ENCODE measurements around the gene CLIC1. TPM values are rescaled to one million over a fixed set of nuclear protein-coding genes. Genes with fewer than 3 reads are reported as not detected.
A peak's percentile ranks its signal among the peaks of the same experiment; 100 is the strongest.

Gene CLIC1
- total RNA-seq, 5 donors from 2014 or later (not counting 1 experiment from before 2014, with no cell fraction given): 89.5 to 146 (median 112) TPM

DNA sequence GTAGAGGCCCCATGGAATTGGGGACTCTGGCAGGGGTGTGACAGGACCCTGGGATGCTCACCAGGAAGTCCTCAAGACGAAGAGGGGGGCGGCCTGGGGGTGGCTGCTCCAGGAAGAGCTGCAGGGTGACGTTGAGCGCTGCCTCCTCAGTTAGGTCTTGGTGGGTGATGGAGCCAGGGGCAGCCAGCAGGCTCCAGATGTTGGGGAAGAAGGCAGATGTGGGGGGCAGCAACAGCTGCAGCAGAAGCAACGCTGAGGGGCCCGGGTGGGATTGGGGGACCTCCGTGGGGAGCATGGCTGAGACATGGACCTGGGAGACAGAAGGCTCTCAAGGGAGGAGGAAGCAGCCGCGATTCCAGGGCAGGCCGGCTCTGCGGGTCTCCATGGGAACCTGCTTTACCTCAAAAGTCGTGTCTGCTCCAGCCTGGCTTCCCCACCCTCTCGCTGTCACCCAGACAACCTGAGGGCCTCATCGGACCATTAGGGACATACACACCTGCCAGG is 40.2 kb upstream of the CLIC1 start:
- Mint-ChIP-seq H3K27ac (no peak overlapping the region), H3K9me3 (no peaks in the 10 kb centered on the region), H3K4me3 (peak overlapping the region in 1 of 3 donors; percentile 54), H3K36me3 (peaks cover 13% of the 10 kb centered on the region), H3K27me3 (no peaks in the 10 kb centered on the region), H3K4me1 (peaks cover 32 to 44% (median 35%) of the 10 kb centered on the region in 3 donors)
- 38% methylated on average over 14 of the region's 14 CpGs for WGBS (ENCODE audit: insufficient coverage)
- H3K4me3 ChIP-seq (ENCODE audit: control insufficient read depth in 1 of 2, extremely low read depth in 1 of 2, low read length in 1 of 2): no peak overlapping the region
- H3K9me3 ChIP-seq: no peaks in the 10 kb centered on the region
- H3K36me3 ChIP-seq (ENCODE audit: control insufficient read depth in 2 of 2, extremely low read depth in 1 of 2, insufficient read depth in 1 of 2, low read length in 1 of 2): peaks cover 20 to 28% of the 10 kb centered on the region in 2 donors
- no peak for DNase-seq
- ChIA-PET POLR2A (no interaction called here), CTCF (no interaction called here)
- H3K4me1 ChIP-seq (ENCODE audit: control insufficient read depth in 1 of 2, extremely low read depth in 1 of 2, insufficient read depth in 2 of 2, low read length in 2 of 2): peaks cover 10 to 60% of the 10 kb centered on the region in 2 experiments
- no peaks in the 10 kb centered on the region for H3K27me3 ChIP-seq (replicated peaks in 1 of 2; ENCODE audit: control insufficient read depth in 2 of 2, extremely low read depth in 1 of 2, insufficient read depth in 2 of 2, low read length in 1 of 2)
- ATAC-seq (replicated peaks in 1 of 4): peak in 1 of 4 experiments; percentile 15
- H3K27ac ChIP-seq (ENCODE audit: low read length): peak overlapping the region; percentile 54

DNA sequence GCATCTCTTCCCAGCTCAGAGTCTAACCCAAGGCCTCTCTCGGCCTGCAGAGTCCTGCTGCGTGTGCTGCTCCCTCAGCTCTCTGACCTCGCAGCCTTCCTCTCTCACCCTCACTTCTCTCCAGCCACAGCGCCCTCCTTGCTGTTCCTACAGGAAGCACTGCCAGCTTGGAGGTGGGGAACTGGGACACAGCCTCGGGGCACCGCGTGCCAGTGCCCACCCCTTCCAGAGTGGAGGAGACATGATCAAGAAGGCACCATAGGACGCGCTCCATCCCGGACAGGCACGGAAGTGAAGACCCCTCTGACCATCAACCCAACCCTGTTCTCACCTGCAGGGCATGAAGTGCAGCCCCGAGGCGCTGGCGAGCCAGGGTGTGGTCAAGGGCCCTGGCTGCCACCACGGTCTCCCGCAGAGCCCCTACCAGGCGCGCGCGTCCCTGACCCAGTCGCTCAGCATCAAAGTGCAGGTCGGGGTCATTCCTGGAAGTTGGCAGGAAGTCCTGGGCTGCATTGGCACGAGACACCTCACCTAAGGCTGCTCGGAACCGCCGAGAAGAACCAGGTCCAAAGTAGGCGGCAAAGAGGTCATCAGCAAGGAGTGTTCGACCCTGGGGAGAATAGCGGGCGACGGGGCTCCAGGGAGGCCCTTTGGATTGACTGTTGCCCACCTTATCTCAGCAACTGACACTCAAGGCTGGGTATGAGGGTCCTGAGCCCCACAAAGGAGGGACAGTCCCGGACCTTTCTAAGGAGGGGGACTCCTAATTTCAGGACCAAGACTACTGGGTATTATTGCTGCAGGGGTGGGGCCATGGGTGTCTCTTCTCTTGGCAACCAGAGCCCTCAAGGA is 39.5 kb upstream of the CLIC1 start:
- POLR2A ChIA-PET: no interaction called here
- no peaks in the 10 kb centered on the region for H3K27me3 Mint-ChIP-seq
- 94% methylated on average over 28 of the region's 32 CpGs for WGBS (ENCODE audit: insufficient coverage)

DNA sequence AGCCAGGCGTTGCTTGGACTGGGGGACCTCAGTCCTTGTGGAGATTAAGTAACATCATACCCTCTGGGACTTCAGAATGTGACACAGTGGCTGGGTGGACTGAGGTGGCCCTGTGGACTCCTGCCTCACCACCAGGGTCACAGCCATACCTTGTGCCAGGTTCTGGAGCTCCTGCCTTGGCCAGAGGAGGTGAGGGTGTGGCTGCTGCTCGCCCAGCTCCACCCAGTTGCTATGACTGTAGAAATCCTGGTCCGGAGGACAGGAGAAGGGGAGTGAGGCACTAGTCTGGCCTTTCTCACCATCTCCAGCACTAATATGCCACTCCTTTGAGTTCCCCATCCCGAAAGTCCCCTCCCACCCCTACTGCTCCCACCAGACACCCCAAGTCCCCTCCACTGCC is 38.9 kb upstream of the CLIC1 start:
- DNase-seq (no peak), ATAC-seq (replicated peaks in 1 of 4) (no peak)
- 100% methylated on average over 1 of the region's 4 CpGs for WGBS (ENCODE audit: insufficient coverage)
- Histone ChIP-seq H3K4me1 (ENCODE audit: control insufficient read depth in 1 of 2, extremely low read depth in 1 of 2, insufficient read depth in 2 of 2, low read length in 2 of 2) (peaks cover 10 to 72% of the 10 kb centered on the region in 2 experiments), H3K9me3 (no peaks in the 10 kb centered on the region), H3K4me3 (ENCODE audit: control insufficient read depth in 1 of 2, extremely low read depth in 1 of 2, low read length in 1 of 2) (no peak overlapping the region), H3K27me3 (replicated peaks in 1 of 2; ENCODE audit: control insufficient read depth in 2 of 2, extremely low read depth in 1 of 2, insufficient read depth in 2 of 2, low read length in 1 of 2) (no peaks in the 10 kb centered on the region), H3K27ac (ENCODE audit: low read length) (no peak overlapping the region), H3K36me3 (ENCODE audit: control insufficient read depth in 2 of 2, extremely low read depth in 1 of 2, insufficient read depth in 1 of 2, low read length in 1 of 2) (peaks cover 13 to 15% of the 10 kb centered on the region in 2 donors)
- Mint-ChIP-seq H3K36me3 (peaks cover 3% of the 10 kb centered on the region), H3K9me3 (no peaks in the 10 kb centered on the region), H3K27me3 (no peaks in the 10 kb centered on the region), H3K4me1 (peaks cover 42 to 50% (median 42%) of the 10 kb centered on the region in 3 donors), H3K27ac (no peak overlapping the region), H3K4me3 (peak overlapping the region in 1 of 3 donors; percentile 54)
- ChIA-PET CTCF (no interaction called here), POLR2A (interaction anchor here in 1 of 2 donors (0.6 kb wide), 1 partner anchor 63 kb away, joined by 3 read pairs; no protein-coding TSS in a partner anchor)

More for the DNA sequence above, 39.5 kb upstream of the CLIC1 start:
- peaks cover 17 to 21% of the 10 kb centered on the region in 2 donors for H3K36me3 ChIP-seq (ENCODE audit: control insufficient read depth in 2 of 2, extremely low read depth in 1 of 2, insufficient read depth in 1 of 2, low read length in 1 of 2)
- H3K9me3 ChIP-seq: no peaks in the 10 kb centered on the region
- DNase-seq (no peak), ATAC-seq (replicated peaks in 1 of 4) (no peak)
- peak overlapping the region in 1 of 3 donors; percentile 54 for H3K4me3 Mint-ChIP-seq
- H3K27ac Mint-ChIP-seq: no peak overlapping the region
- peaks cover 10 to 66% of the 10 kb centered on the region in 2 experiments for H3K4me1 ChIP-seq (ENCODE audit: control insufficient read depth in 1 of 2, extremely low read depth in 1 of 2, insufficient read depth in 2 of 2, low read length in 2 of 2)
- H3K9me3 Mint-ChIP-seq: no peaks in the 10 kb centered on the region
- H3K36me3 Mint-ChIP-seq: peaks cover 9% of the 10 kb centered on the region
- H3K4me1 Mint-ChIP-seq: peaks cover 39 to 50% (median 42%) of the 10 kb centered on the region in 3 donors
- H3K27ac ChIP-seq (ENCODE audit: low read length): no peak overlapping the region
- H3K4me3 ChIP-seq (ENCODE audit: control insufficient read depth in 1 of 2, extremely low read depth in 1 of 2, low read length in 1 of 2): no peak overlapping the region
- no peaks in the 10 kb centered on the region for H3K27me3 ChIP-seq (replicated peaks in 1 of 2; ENCODE audit: control insufficient read depth in 2 of 2, extremely low read depth in 1 of 2, insufficient read depth in 2 of 2, low read length in 1 of 2)
- CTCF ChIA-PET: no interaction called here

DNA sequence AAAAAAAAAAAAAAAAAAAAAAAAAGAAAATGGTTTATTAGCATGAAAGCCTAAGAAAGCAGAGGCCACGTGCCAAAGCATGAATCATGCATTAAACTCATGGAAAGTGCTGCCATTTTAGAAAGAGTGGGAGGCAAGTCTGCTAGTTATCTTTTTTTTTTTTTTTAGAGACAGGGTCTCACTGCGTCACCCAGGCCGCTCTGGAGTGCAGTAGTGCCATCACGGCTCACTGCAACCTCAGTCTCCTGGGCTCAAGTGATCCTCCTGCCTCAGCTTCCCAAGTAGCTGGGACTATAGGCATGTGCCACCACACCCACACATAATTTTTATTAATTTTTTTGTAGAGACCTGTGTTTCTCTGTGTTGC is 35.6 kb upstream of the CLIC1 start:
- CTCF ChIA-PET: interaction anchor here in 1 of 2 donors (0.7 to 1.0 kb wide), 3 partner anchors 42 to 224 kb away, joined by 3 to 5 read pairs (median 3); no protein-coding TSS in a partner anchor
- H3K27ac ChIP-seq (ENCODE audit: low read length): no peak overlapping the region
- Mint-ChIP-seq H3K36me3 (no peaks in the 10 kb centered on the region), H3K4me1 (peaks cover 38 to 47% (median 46%) of the 10 kb centered on the region in 3 donors), H3K4me3 (peak overlapping the region in 1 of 3 donors; percentile 63), H3K27ac (no peak overlapping the region), H3K9me3 (no peaks in the 10 kb centered on the region), H3K27me3 (no peaks in the 10 kb centered on the region)
- H3K9me3 ChIP-seq: no peaks in the 10 kb centered on the region
- DNase-seq: peak in 2 of 35 experiments; percentile 16 to 33
- WGBS (ENCODE audit: insufficient coverage): no CpG with 5 or more reads among the region's 4 CpGs
- no peaks in the 10 kb centered on the region for H3K36me3 ChIP-seq (ENCODE audit: control insufficient read depth in 2 of 2, extremely low read depth in 1 of 2, insufficient read depth in 1 of 2, low read length in 1 of 2)
- no peaks in the 10 kb centered on the region for H3K27me3 ChIP-seq (replicated peaks in 1 of 2; ENCODE audit: control insufficient read depth in 2 of 2, extremely low read depth in 1 of 2, insufficient read depth in 2 of 2, low read length in 1 of 2)
- H3K4me3 ChIP-seq (ENCODE audit: control insufficient read depth in 1 of 2, extremely low read depth in 1 of 2, low read length in 1 of 2): peak overlapping the region in 1 of 2 donors; percentile 20
- peaks cover 10 to 66% of the 10 kb centered on the region in 2 experiments for H3K4me1 ChIP-seq (ENCODE audit: control insufficient read depth in 1 of 2, extremely low read depth in 1 of 2, insufficient read depth in 2 of 2, low read length in 2 of 2)
- POLR2A ChIA-PET: interaction anchor here in 1 of 2 donors (0.6 kb wide), 1 partner anchor 594 kb away, joined by 9 read pairs; no protein-coding TSS in a partner anchor
- ATAC-seq (replicated peaks in 1 of 4): peak in 2 of 4 experiments; percentile 5 to 31

DNA sequence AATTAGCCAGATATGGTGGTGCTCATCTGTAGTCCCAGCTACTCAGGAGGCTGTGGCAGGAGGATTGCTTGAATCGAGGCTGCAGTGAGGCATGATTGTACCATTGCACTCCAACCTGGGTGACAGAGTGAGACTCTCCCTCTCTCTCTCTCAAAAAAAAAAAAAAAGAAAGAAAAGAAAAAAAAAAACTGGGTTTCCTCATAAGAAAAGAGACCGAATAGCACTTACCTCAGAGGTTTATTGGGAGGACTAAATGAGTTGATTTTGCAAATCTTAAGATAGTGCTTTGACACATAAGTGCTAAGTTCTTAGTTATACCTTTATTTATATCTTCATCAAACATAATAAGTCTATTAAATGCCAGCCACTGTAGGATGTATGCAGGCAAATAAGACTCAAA is 34.5 kb upstream of the CLIC1 start:
- Mint-ChIP-seq H3K36me3 (no peaks in the 10 kb centered on the region), H3K9me3 (no peaks in the 10 kb centered on the region), H3K4me3 (peak overlapping the region in 1 of 3 donors; percentile 63), H3K27me3 (no peaks in the 10 kb centered on the region), H3K4me1 (peaks cover 29 to 36% (median 36%) of the 10 kb centered on the region in 3 donors), H3K27ac (peak overlapping the region; percentile 45 to 66)
- peaks cover 10 to 54% of the 10 kb centered on the region in 2 experiments for H3K4me1 ChIP-seq (ENCODE audit: control insufficient read depth in 1 of 2, extremely low read depth in 1 of 2, insufficient read depth in 2 of 2, low read length in 2 of 2)
- no peaks in the 10 kb centered on the region for H3K27me3 ChIP-seq (replicated peaks in 1 of 2; ENCODE audit: control insufficient read depth in 2 of 2, extremely low read depth in 1 of 2, insufficient read depth in 2 of 2, low read length in 1 of 2)
- CTCF ChIA-PET: interaction anchor here (0.7 to 1.6 kb wide), 5 partner anchors 19 to 846 kb away, joined by 3 to 18 read pairs (median 4); partner anchors contain the start of genes DDAH2 (in 1 of the 2) and MSH5 (in 1 of the 2)
- DNase-seq: no peak
- no peaks in the 10 kb centered on the region for H3K9me3 ChIP-seq
- ATAC-seq (replicated peaks in 1 of 4): no peak
- H3K27ac ChIP-seq (ENCODE audit: low read length): no peak overlapping the region
- H3K36me3 ChIP-seq (ENCODE audit: control insufficient read depth in 2 of 2, extremely low read depth in 1 of 2, insufficient read depth in 1 of 2, low read length in 1 of 2): no peaks in the 10 kb centered on the region
- WGBS (ENCODE audit: insufficient coverage): no CpG with 5 or more reads among the region's 2 CpGs
- POLR2A ChIA-PET: no interaction called here
- no peak overlapping the region for H3K4me3 ChIP-seq (ENCODE audit: control insufficient read depth in 1 of 2, extremely low read depth in 1 of 2, low read length in 1 of 2)

DNA sequence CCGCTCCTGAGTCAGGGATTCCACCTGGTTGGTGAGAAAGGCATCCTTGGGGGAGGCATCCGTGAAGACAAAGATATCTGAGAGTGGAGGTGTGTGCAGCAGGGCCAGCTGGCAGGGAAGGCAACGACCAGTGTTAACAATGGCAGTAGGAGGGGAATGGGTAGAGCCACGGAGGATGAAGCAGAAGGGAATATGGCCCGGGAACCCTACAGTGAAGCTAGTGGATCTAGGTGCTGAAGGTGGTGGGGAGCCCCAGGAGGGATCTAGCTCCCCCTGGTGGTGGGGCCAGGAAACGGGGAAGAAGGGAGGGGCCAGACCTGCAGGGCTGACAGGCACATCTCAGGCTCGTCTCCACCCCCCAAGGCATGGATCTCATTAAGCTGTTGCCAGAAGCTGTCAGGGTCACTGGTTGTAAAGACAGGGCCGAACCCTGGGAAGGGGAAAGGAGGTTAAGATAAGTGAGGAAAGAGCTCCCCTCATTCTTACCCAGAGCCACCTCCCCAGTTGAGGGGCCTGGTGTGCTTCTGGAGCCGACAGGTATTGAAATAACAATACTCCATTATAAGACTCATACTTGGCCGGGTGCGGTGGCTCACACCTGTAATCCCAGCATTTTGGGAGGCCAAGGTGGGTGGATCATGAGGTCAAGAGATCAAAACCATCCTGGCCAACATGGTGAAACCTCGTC is 33.5 kb upstream of the CLIC1 start:
- no peaks in the 10 kb centered on the region for H3K27me3 ChIP-seq (replicated peaks in 1 of 2; ENCODE audit: control insufficient read depth in 2 of 2, extremely low read depth in 1 of 2, insufficient read depth in 2 of 2, low read length in 1 of 2)
- no peaks in the 10 kb centered on the region for H3K36me3 Mint-ChIP-seq
- DNase-seq: peak; percentile 46 to 86 (median 70)
- no peaks in the 10 kb centered on the region for H3K36me3 ChIP-seq (ENCODE audit: control insufficient read depth in 2 of 2, extremely low read depth in 1 of 2, insufficient read depth in 1 of 2, low read length in 1 of 2)
- H3K4me1 ChIP-seq (ENCODE audit: control insufficient read depth in 1 of 2, extremely low read depth in 1 of 2, insufficient read depth in 2 of 2, low read length in 2 of 2): peaks cover 10 to 45% of the 10 kb centered on the region in 2 experiments
- no peak overlapping the region for H3K4me3 ChIP-seq (ENCODE audit: control insufficient read depth in 1 of 2, extremely low read depth in 1 of 2, low read length in 1 of 2)
- WGBS (ENCODE audit: insufficient coverage): 62% methylated on average over 4 of the region's 12 CpGs
- ChIA-PET POLR2A (no interaction called here), CTCF (interaction anchor here (0.6 to 1.6 kb wide), 14 partner anchors 17 to 373 kb away, joined by 3 to 18 read pairs (median 4); partner anchors contain the start of genes MSH5 (in 2 of the 2), C6orf47 (in 1 of the 2), CLIC1 (in 1 of the 2) and DDAH2 (in 1 of the 2))
- no peaks in the 10 kb centered on the region for H3K9me3 Mint-ChIP-seq
- no peak overlapping the region for H3K27ac ChIP-seq (ENCODE audit: low read length)
- H3K27ac Mint-ChIP-seq: peak overlapping the region; percentile 12 to 13
- H3K27me3 Mint-ChIP-seq: no peaks in the 10 kb centered on the region
- no peak overlapping the region for H3K4me3 Mint-ChIP-seq
- H3K9me3 ChIP-seq: no peaks in the 10 kb centered on the region
- peaks cover 24 to 30% (median 29%) of the 10 kb centered on the region in 3 donors for H3K4me1 Mint-ChIP-seq
- peak; percentile 62 to 75 (median 68) for ATAC-seq (replicated peaks in 1 of 4)
